GM12801 (cell line): Measurements from ENCODE around the gene KRTAP10-10.

Source experiments
- TF ChIP-seq, protein P1 (sequence below): IDR thresholded peaks from one replicate; pipeline ENCODE4 v1.5.1; 2011; ENCODE audit warnings: control low read depth; ENCODE audit not compliant: insufficient read length; ENCODE audit errors: extremely low read depth

The KRTAP10-10 gene

GRCh38 chr21:44637018-44637850 lies at the start of gene KRTAP10-10:
KRTAP10-10 (plus strand) TSS chr21:44637356; CDS start chr21:44637418, 62 bp downstream.
- TF ChIP-seq, protein P1, sequence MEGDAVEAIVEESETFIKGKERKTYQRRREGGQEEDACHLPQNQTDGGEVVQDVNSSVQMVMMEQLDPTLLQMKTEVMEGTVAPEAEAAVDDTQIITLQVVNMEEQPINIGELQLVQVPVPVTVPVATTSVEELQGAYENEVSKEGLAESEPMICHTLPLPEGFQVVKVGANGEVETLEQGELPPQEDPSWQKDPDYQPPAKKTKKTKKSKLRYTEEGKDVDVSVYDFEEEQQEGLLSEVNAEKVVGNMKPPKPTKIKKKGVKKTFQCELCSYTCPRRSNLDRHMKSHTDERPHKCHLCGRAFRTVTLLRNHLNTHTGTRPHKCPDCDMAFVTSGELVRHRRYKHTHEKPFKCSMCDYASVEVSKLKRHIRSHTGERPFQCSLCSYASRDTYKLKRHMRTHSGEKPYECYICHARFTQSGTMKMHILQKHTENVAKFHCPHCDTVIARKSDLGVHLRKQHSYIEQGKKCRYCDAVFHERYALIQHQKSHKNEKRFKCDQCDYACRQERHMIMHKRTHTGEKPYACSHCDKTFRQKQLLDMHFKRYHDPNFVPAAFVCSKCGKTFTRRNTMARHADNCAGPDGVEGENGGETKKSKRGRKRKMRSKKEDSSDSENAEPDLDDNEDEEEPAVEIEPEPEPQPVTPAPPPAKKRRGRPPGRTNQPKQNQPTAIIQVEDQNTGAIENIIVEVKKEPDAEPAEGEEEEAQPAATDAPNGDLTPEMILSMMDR, result no peak

DNA sequence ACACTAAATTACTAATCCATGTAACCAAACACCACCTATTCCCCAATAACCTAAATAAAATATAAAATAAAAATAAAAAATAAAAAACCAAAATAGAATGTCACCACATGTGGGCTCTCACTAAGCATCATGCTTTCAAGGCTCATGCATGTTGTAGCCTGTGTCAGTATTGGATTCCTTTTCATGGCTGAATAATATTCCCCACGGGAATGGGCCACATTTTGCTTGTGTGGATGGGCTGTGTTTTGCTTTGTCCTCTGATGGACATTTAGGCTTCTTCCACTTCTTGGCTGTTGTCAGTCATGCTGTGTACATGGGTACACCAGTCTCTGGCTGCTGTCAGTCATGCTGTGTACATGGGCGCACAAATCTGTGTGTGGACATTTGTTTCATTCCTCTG lies 48.1 kb upstream of the KRTAP10-10 start:
- TF ChIP-seq, protein P1, result no peak

DNA sequence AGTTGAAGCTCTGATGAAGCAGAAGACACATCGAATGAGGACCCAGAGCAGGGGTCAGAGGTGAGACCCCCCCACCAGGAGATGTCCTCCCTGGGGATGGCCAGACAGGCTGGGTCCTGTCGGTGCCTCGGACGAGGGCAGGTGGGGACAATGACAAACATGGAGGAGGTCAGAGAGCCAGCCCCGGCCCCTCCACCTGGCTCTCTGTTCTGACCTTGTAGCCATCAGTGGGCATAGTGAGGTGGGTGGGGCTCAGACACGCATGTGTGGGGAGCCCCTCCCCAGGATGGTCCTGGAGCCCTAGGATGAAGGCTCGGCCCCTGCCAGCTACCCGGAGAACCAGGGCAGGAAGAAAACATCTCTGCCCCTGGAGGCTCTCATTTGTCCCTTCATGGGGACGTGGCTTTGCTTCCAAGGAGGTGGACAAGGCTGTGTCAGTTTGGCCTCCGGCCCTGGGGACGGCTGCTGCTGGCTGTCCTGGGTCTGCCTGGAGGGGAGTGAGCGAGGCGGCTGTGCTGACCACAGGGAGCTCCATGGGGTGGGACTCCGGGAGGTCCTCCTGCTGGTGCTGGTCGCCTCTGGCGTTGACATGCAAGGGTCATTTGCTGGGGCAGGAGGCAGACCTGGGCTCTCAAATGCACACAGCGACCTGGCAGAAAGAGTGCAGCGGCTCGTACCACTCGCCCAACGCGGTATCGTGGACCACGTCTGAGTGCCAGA lies 47.4 kb upstream of the KRTAP10-10 start:
- TF ChIP-seq, protein P1, result no peak

- TF ChIP-seq, protein P1, result no peak
Measured at GRCh38 chr21:44590311-44590721, 46.8 kb upstream of the KRTAP10-10 start.

GRCh38 chr21:44592446-44593311 lies 44.5 kb upstream of the KRTAP10-10 start, which contains the start of gene KRTAP10-6:
KRTAP10-6 (minus strand) TSS chr21:44592505; CDS start chr21:44592484, 21 bp downstream.
- TF ChIP-seq, protein P1, result no peak

GRCh38 chr21:44593598-44594405 lies 43.4 kb upstream of the KRTAP10-10 start:
- TF ChIP-seq, protein P1, result no peak
